SIG-M5 treated with dmso at 0.1 percent for 504 hours (cell line): ENCODE data around the gene ATP6V1F.
"Not testable (repeated sequence)": the region's sequence is repeated elsewhere in the genome, so short reads cannot be mapped to it uniquely, and the experiment has no call there.

Source experiments
- DNase-seq: peaks from one replicate; lab custom pipeline; 2025; ENCODE audit not compliant: unreplicated experiment; lab: John Stamatoyannopoulos, UW

Gene ATP6V1F

DNA sequence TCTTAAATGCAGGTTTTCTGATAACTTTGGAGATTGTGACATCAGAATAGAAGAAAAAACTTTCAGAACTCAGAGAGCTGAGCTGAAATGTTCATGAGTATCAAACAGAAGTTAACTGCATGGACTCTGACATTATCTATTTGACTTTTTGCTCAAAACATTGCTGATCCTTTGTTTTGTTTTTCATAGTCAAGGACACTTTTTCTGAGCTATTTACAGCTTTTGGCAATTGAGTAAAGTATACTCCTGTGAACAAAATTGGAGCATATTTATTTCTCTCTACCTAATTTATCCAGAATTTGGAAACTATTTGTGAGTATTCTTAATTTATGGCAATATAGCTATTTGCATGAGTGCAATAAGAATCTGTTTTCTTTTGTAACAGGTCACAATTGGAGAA, 36.7 kb downstream of the ATP6V1F start:
- DNase-seq = no peak

- DNase-seq = no peak
Observed at GRCh38 chr7:128900237-128900636, 37.6 kb downstream of the ATP6V1F start.

DNA sequence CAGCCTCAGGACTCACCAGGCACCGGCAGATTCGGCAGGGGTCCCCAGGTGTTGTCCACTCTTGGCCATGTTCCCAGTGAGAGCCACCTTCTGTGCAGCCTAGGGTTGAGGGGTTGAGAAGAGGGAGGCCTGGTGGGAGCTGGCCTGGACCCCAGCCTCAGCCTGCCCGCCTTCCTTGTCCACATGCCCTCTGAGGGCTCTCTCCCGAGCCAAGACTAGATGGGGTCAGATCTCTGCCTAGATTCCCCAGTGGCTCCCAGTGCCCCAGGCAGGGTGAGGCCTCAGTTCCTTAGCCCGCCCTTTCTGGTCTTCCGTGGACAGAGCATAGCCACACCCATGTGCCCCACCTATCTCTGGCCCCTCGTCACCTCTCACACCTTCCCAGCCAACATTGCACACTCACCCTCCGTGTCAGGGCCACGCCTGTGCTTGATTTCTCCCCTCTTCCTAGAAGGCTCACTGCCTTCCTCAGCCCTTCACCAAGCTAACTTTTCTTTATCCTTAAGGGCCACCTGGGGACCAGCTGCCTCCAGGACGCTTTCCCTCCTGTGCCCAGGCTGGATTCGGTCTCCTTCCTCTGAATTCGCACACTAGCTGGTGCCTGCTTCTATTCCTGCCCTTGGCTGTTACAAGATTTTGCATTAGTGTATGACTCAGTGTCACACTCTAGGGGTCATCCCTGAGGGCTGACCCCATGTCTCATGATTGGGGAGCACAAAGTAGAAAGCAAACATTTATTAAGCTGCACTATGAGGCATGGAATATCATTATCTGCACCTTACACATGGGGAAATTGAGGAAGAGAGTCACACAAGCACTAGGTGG, 40.3 kb downstream of the ATP6V1F start:
- no peak for DNase-seq

GRCh38 chr7:128903621-128904361, 41.1 kb downstream of the ATP6V1F start:
- no peak for DNase-seq

- peak; percentile 62 for DNase-seq
Observed at GRCh38 chr7:128904381-128905197, 41.9 kb downstream of the ATP6V1F start.

GRCh38 chr7:128906001-128906765, 43.5 kb downstream of the ATP6V1F start:
- no peak for DNase-seq

- no peak for DNase-seq
Observed at GRCh38 chr7:128906766-128907559, 44.3 kb downstream of the ATP6V1F start.

DNA sequence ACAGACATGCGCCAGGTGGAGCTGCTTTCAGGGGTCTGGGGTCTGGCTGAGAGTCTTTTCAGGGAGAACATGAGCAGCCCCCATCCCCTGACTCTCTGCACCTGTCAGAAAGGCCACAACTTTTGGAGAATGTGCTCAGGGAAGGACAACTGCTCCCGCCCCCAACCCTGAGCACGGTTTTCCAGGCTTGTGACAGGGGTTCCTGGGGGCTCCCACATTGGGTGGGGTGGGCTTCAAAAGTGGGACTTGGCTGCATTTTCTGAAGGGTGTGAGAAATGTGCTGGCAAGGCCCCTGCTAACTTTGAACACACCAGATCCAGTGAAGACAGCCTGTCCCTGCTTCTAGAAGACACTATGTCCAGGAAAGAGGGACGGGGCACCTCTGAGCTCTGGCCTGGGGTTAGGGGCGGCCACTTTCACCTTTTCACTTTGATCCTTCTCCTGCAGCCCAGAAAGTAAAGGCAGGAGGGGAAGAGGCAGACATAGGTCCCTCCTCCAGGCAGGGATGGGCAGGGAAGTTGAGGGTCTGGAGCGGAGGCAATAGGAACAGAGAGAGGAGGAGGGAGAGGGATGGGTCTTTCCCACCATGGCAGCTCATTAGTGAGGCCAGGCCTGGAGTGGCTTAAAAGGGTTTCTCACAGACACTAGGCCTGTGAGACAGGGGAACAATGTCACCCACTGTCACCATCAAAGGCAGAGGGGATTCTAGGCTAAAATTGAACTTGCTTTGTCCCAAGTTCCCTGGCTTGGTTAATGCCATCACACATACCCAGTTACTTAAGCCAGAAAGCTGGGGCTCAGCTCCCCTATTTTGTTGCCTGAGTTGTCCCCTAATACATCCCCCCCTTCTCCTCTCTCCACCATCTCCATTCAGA, 46.3 kb downstream of the ATP6V1F start:
- no peak for DNase-seq

DNA sequence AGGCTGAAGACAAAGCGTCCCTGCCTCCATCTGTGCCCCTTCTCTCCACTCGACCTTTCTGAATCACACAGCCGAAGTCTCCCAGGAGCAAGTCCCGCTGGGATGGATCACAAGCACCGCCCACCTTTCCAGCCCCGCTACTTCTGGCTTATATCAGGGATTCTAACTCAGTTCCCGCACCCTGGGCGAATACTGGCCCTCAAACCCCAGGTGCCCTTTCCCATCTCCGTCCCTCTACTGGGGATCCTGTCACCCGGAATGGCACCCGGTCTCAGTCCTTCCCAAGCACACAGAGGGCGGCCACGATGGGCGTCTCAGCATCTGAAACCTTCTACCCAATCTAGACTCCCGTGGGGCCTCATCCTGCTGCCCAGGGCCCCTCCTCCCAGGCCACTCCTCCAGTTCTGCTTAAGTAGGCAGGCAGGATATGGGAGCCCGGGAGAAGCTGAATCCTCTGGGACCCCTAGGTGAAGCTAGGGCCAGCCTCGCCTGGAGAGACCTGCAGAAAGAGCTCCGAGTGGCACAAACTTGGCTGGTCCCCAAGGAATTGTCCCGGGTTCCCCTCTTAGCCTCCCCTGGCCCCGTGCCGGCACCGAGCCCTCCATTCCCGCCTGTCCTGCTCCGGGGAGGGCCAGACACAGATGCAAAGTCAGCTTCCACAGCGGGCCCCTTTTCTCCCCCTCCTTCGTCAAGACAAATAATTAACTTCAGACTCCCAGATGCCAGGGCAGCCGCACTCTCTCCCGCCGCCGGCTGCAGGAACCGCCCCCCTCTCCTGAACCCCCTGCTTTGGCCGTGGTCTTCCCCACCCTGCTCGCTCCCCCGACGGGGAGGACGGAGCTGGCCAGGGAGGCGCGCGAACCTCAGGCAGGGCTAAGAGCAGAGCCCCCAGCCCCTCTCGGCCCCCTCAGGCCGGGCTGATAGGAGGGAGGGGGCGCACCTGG, 47.2 kb downstream of the ATP6V1F start:
- DNase-seq = no peak

- DNase-seq = no peak
Observed at GRCh38 chr7:128910569-128910945, 47.9 kb downstream of the ATP6V1F start, which contains the start of gene KCP. Gene KCP (minus strand): TSS chr7:128910709. CDS start chr7:128910676, 33 bp downstream.

- DNase-seq = no peak
Observed at GRCh38 chr7:128911423-128912031, 48.9 kb downstream of the ATP6V1F start.

- DNase-seq = no peak
Observed at GRCh38 chr7:128912281-128912680, 49.6 kb downstream of the ATP6V1F start.

DNA sequence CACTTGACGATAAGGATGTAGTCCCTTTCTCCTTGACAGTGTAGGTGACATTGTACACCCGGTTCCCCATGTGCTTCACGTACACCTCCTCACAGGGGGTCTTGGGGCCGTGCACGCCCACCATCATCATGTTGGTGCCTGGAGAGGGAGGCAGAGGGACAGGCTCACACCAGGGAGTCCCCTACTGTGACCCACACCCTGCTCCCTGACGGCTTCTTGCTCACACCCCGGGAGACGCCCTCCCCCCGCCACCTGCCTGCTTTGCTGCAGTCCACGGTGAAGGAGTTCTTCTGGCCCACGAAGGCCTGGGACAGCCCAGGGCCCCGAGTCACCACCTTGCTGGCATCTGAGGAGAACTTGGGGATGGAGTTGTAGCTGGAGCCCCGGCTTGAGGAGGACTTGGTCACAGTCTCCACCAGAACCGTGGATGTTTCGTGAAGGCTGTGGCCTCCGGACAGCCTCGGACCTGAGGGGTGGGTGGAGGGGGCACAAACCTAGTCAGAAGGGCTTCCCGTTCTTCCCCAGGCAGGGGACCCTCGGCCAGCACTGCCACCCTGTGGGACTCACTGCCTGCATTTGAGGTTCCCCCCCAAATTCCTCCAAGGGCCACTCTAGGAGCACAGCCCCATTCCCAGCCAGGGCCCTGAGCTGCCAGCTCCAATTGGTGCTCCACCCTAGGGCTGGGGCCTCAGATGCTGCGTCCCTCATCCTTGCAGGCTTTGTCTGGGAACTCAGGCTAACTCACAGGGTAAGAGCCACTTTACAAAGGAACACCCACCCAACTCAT, 50.2 kb downstream of the ATP6V1F start:
- DNase-seq = not testable (repeated sequence)

GRCh38 chr7:128913870-128914565, 51.4 kb downstream of the ATP6V1F start:
- no peak for DNase-seq

GRCh38 chr7:128914566-128915151, 52.0 kb downstream of the ATP6V1F start:
- no peak for DNase-seq
